Neuronal stem cell (in vitro differentiated cells): ENCODE results near the gene CACNG4.

ENCODE experiments used
- DNase-seq: peaks from one replicate; pipeline ENCODE4 v3.0.0-alpha.2; 2013; ENCODE audit warnings: low spot score
- H2AFZ ChIP-seq: one replicate; pipeline ENCODE4 v1.6.1; 2013; ENCODE audit warnings: mild to moderate bottlenecking, low read length, inconsistent platforms
- H2AK5ac ChIP-seq: 2 replicates; pipeline ENCODE4 v1.6.1; 2013; ENCODE audit warnings: low read depth, mild to moderate bottlenecking, inconsistent platforms, low read length, moderate library complexity, mixed read lengths
- H2BK120ac ChIP-seq: 2 replicates; pipeline ENCODE4 v1.6.1; 2013; ENCODE audit warnings: low read depth, mild to moderate bottlenecking, inconsistent platforms, low read length, moderate library complexity, mixed read lengths
- H2BK12ac ChIP-seq: one replicate; pipeline ENCODE4 v1.6.1; 2013; ENCODE audit warnings: low read length, inconsistent platforms
- H2BK15ac ChIP-seq: 2 replicates; pipeline ENCODE4 v1.6.1; 2013; ENCODE audit warnings: mild to moderate bottlenecking, low read length, inconsistent platforms, mixed read lengths
- H2BK5ac ChIP-seq: one replicate; pipeline ENCODE4 v1.6.1; 2013; ENCODE audit warnings: inconsistent platforms, mild to moderate bottlenecking, low read length, moderate library complexity
- H3K14ac ChIP-seq: one replicate; pipeline ENCODE4 v1.6.1; 2013; ENCODE audit warnings: low read length, inconsistent platforms
- H3K18ac ChIP-seq: 2 replicates; pipeline ENCODE4 v1.6.1; 2013; ENCODE audit warnings: low read length, inconsistent platforms
- H3K23ac ChIP-seq: 2 replicates; pipeline ENCODE4 v1.6.1; 2013; ENCODE audit warnings: low read depth, mild to moderate bottlenecking, mixed read lengths, low read length, inconsistent platforms; ENCODE audit not compliant: poor library complexity
- H3K27ac ChIP-seq: replicated peaks from 3 replicates; pipeline ENCODE4 v1.5.1; 2013; ENCODE audit warnings: low read length, inconsistent platforms
- H3K27me3 ChIP-seq, 3 experiments: 2 replicates each; pipeline ENCODE4 v1.6.1; 2013; ENCODE audit warnings: low read length in 3 of 3, mild to moderate bottlenecking in 2 of 3, inconsistent platforms in 1 of 3, low read depth in 1 of 3, mixed read lengths in 1 of 3, moderate library complexity in 1 of 3; ENCODE audit not compliant: control insufficient read depth in 3 of 3, insufficient read depth in 3 of 3
- H3K36me3 ChIP-seq, 2 donors: replicated peaks in 1 of 2; 2 replicates each; pipeline ENCODE4 v1.6.1; 2013; ENCODE audit warnings: low read length in 2 of 2; ENCODE audit not compliant: control insufficient read depth in 2 of 2, insufficient read depth in 2 of 2
- H3K4ac ChIP-seq: 2 replicates; pipeline ENCODE4 v1.6.1; 2013; ENCODE audit warnings: inconsistent platforms, mild to moderate bottlenecking, low read length, moderate library complexity
- H3K4me1 ChIP-seq, 2 donors: 1 replicate in 1 of 2; 2 replicates in 1 of 2; pipeline ENCODE4 v1.6.1; 2013; ENCODE audit warnings: low read length in 2 of 2, low read depth in 1 of 2; ENCODE audit not compliant: control insufficient read depth in 2 of 2, insufficient read depth in 1 of 2
- H3K4me2 ChIP-seq: one replicate; pipeline ENCODE4 v1.6.1; 2013; ENCODE audit warnings: mild to moderate bottlenecking, low read length, inconsistent platforms; ENCODE audit not compliant: insufficient read depth, poor library complexity, severe bottlenecking
- H3K4me3 ChIP-seq, 2 donors: 2 replicates each; pipeline ENCODE4 v1.5.1; 2013; ENCODE audit warnings: low read length in 2 of 2, mild to moderate bottlenecking in 2 of 2, inconsistent platforms in 1 of 2, moderate library complexity in 1 of 2
- H3K79me1 ChIP-seq: one replicate; pipeline ENCODE4 v1.6.1; 2013; ENCODE audit warnings: low read depth, mild to moderate bottlenecking, inconsistent platforms, low read length, moderate library complexity
- H3K9ac ChIP-seq: one replicate; pipeline ENCODE4 v1.6.1; 2013; ENCODE audit warnings: mild to moderate bottlenecking, low read depth, low read length, inconsistent platforms; ENCODE audit not compliant: poor library complexity
- H3K9me3 ChIP-seq, 2 donors: replicated peaks in 1 of 2; 2 replicates each; pipeline versions ENCODE3 to v1.6.1; 2013; ENCODE audit warnings: low read length in 2 of 2, mild to moderate bottlenecking in 2 of 2, inconsistent platforms in 1 of 2, low read depth in 1 of 2, mixed read lengths in 1 of 2, moderate library complexity in 1 of 2; ENCODE audit not compliant: control insufficient read depth in 2 of 2, insufficient read depth in 1 of 2
- H4K8ac ChIP-seq: one replicate; pipeline ENCODE4 v1.6.1; 2013; ENCODE audit warnings: low read depth, mild to moderate bottlenecking, inconsistent platforms, low read length, moderate library complexity
- H4K91ac ChIP-seq: one replicate; pipeline ENCODE4 v1.6.1; 2013; ENCODE audit warnings: low read length, low read depth, mild to moderate bottlenecking, inconsistent platforms; ENCODE audit not compliant: poor library complexity
- WGBS, 2 donors: extraction: QIAGEN DNeasy Blood & Tissue Kit; methylation state at CpG; one replicate each; pipeline ENCODE4 v1.1.7; 2013; ENCODE audit warnings: missing lambda C conversion rate in 2 of 2, mixed read lengths in 1 of 2; ENCODE audit not compliant: insufficient read length in 2 of 2, insufficient replicate concordance in 1 of 2; ENCODE audit errors: extremely low coverage in 2 of 2; 5-methylcytosine and 5-hydroxymethylcytosine counted together

Gene CACNG4

DNA sequence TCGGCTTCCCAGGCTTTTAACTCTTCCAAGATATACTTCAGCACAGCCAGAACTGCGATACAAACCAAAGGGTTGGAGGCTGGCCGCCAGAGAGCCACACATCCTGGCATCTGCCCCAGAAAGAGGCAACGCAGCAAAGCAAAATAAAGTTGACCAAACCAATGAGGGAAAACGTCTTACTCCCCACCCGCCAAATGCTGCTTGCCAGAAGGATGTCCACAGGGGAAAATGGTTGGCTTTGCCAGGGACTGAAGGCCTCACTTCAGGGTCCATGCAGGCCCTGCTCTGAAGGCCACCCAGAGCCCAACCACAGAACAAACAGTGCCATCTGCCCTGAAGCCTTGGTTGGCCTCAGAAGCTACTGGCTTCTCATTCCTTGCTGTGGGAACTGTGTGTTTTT is 94.9 kb downstream of the CACNG4 start:
- H3K79me1 ChIP-seq, result peaks cover 3% of the 10 kb centered on the region
- H2BK120ac ChIP-seq, result no peak overlapping the region
- H3K27ac ChIP-seq, result no peak overlapping the region
- H2BK15ac ChIP-seq, result peak overlapping the region; percentile 5
- H3K4me3 ChIP-seq, result no peak overlapping the region
- no peaks in the 10 kb centered on the region for H3K36me3 ChIP-seq
- no CpG with 5 or more reads among the region's 6 CpGs for WGBS, 2 donors
- H3K9me3 ChIP-seq, result peaks cover 5 to 6% of the 10 kb centered on the region in 2 donors
- no peak overlapping the region for H3K4ac ChIP-seq
- H3K18ac ChIP-seq, result no peak overlapping the region
- no peak overlapping the region for H2AK5ac ChIP-seq
- H3K4me1 ChIP-seq, result peaks cover 0 to 3% of the 10 kb centered on the region in 2 donors
- no peak overlapping the region for H4K91ac ChIP-seq
- H3K4me2 ChIP-seq, result no peak overlapping the region
- no peak overlapping the region for H2AFZ ChIP-seq
- H2BK12ac ChIP-seq, result no peak overlapping the region
- H3K9ac ChIP-seq, result no peak overlapping the region
- DNase-seq, result no peak
- H3K23ac ChIP-seq, result no peak overlapping the region
- peaks cover 0 to 2% (median 0%) of the 10 kb centered on the region in 3 experiments for H3K27me3 ChIP-seq
- no peak overlapping the region for H3K14ac ChIP-seq
- no peak overlapping the region for H2BK5ac ChIP-seq
- no peak overlapping the region for H4K8ac ChIP-seq

DNA sequence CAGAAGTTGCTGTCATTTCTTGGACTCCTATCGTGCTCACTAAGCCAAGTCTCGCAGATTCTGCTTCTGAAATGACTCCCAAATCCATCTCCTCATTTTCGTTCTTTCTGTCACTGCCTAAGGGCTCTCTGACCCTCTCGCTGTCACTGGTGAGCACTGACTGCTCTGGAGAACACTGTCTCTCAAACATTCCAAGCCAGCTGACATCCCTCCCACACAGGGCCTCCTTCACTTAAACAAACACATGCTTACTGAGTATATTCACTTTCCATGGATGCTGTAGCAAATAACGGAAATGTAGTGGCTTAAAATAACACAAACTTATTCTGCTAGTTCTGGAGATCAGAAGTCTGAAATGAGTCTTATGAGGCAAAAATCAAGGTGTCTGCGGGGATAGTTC is 98.6 kb downstream of the CACNG4 start:
- no peak overlapping the region for H3K27ac ChIP-seq
- H3K23ac ChIP-seq, result no peak overlapping the region
- H4K8ac ChIP-seq, result no peak overlapping the region
- no peak overlapping the region for H2BK5ac ChIP-seq
- H3K18ac ChIP-seq, result no peak overlapping the region
- peaks cover 0 to 3% of the 10 kb centered on the region in 2 donors for H3K4me1 ChIP-seq
- no peak for DNase-seq
- H3K4me2 ChIP-seq, result no peak overlapping the region
- WGBS, 2 donors, result no CpG with 5 or more reads among the region's 6 CpGs
- no peak overlapping the region for H2BK15ac ChIP-seq
- H2AK5ac ChIP-seq, result no peak overlapping the region
- H3K9ac ChIP-seq, result no peak overlapping the region
- no peaks in the 10 kb centered on the region for H3K27me3 ChIP-seq
- H3K79me1 ChIP-seq, result no peaks in the 10 kb centered on the region
- no peak overlapping the region for H2AFZ ChIP-seq
- H3K4me3 ChIP-seq, result no peak overlapping the region
- H3K4ac ChIP-seq, result no peak overlapping the region
- H3K36me3 ChIP-seq, result no peaks in the 10 kb centered on the region
- no peak overlapping the region for H4K91ac ChIP-seq
- no peak overlapping the region for H3K14ac ChIP-seq
- no peak overlapping the region for H2BK12ac ChIP-seq
- H2BK120ac ChIP-seq, result no peak overlapping the region
- peaks cover 2 to 5% of the 10 kb centered on the region in 2 donors for H3K9me3 ChIP-seq

DNA sequence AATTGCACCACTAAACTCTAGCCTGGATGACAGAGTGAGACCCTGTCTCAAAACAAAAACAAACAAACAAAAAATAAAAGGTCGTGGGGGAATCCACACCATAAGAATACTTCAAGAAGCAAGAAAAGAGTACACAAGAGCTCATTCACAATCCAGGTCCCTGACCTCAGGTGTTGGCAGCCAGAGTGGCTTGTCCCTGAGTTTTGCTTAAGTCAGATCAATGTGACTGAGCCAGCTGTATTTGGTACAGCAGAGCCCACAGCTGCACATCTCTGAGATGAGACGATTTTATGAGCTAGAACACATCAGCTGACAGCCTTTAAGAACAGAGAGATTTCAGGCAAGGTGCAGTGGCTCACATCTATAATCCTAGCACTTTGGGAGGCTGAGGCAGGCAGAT is 102.2 kb downstream of the CACNG4 start:
- Histone ChIP-seq H2BK15ac (no peak overlapping the region), H3K23ac (no peak overlapping the region), H4K91ac (no peak overlapping the region), H3K27me3 (no peaks in the 10 kb centered on the region), H3K14ac (no peak overlapping the region), H3K79me1 (no peaks in the 10 kb centered on the region), H3K36me3 (no peaks in the 10 kb centered on the region), H3K9ac (no peak overlapping the region), H2BK120ac (no peak overlapping the region), H3K18ac (no peak overlapping the region), H2AFZ (no peak overlapping the region), H3K4ac (no peak overlapping the region), H2BK5ac (no peak overlapping the region), H3K27ac (no peak overlapping the region), H2AK5ac (no peak overlapping the region), H3K9me3 (peaks cover 0 to 7% of the 10 kb centered on the region in 2 donors), H3K4me3 (no peak overlapping the region), H3K4me1 (peaks cover 0 to 9% of the 10 kb centered on the region in 2 donors), H2BK12ac (no peak overlapping the region), H3K4me2 (no peak overlapping the region), H4K8ac (no peak overlapping the region)
- no peak for DNase-seq
- no CpG with 5 or more reads among the region's 2 CpGs for WGBS, 2 donors

DNA sequence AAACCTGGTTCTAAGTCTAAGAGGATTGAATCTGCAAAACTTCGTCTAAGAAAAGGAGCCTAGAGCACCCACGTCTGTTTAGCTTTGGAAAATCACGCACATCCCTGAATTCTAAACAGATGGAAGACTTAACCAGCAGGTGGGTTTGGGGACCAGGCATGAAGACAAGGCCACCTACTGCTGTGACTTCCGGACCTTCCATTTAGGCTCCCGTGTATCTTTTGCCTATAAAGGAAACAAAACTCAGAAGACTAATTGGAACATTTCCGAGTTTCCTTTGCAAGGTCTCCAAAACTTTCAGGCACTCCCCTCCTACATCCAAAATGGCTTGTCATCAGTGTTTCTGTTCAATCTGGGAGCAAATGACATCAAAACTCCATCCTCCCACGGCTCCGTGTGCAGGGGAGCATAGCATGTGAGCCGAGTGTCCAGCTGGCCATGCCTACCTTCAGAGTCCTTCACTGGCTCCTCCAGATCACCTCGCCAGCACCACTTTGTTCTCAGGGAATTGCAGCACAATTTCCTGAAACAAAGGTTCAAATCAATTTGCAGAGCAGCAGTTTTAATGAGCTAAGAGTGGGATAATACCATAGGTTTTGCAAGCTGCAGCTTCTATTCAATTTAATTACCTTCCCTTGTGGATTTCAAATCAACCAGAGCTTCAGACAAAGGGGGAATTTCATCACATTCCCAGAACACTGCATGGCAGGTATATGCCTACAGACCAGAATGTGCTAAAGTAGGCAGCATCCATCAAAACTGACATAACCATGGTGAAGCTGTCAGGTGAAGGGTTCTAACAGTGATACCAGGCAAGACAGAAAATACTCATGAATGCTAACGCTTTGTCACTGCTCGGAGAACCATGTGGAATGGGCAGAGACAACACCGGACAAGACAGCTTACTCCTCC is 103.3 kb downstream of the CACNG4 start:
- Histone ChIP-seq H3K4ac (no peak overlapping the region), H3K27me3 (no peaks in the 10 kb centered on the region), H3K9me3 (peaks cover 2 to 10% of the 10 kb centered on the region in 2 donors), H3K4me1 (peaks cover 0 to 9% of the 10 kb centered on the region in 2 donors), H3K79me1 (peaks cover 2% of the 10 kb centered on the region), H3K36me3 (peaks cover 0 to 6% of the 10 kb centered on the region in 2 donors), H3K14ac (no peak overlapping the region), H3K18ac (no peak overlapping the region), H2BK12ac (no peak overlapping the region), H2AK5ac (no peak overlapping the region), H4K91ac (no peak overlapping the region), H3K23ac (no peak overlapping the region), H2BK120ac (no peak overlapping the region), H4K8ac (no peak overlapping the region), H3K4me3 (no peak overlapping the region), H3K4me2 (no peak overlapping the region), H2BK15ac (no peak overlapping the region), H2AFZ (no peak overlapping the region), H2BK5ac (no peak overlapping the region), H3K9ac (no peak overlapping the region), H3K27ac (no peak overlapping the region)
- no peak for DNase-seq
- WGBS, 2 donors, result no CpG with 5 or more reads among the region's 13 CpGs
